Endodermal cell (in vitro differentiated cells): ENCODE measurements around the gene ZNF8. TPM values are rescaled to one million over a fixed set of nuclear protein-coding genes. Genes with fewer than 3 reads are reported as not detected.

Source experiments
- DNase-seq: peaks from one replicate; pipeline ENCODE4 v3.0.0-alpha.2; 2017
- H3K27ac ChIP-seq: 2 replicates; pipeline ENCODE4 v1.5.1; 2013; ENCODE audit warnings: mild to moderate bottlenecking, low read depth, low read length, moderate library complexity
- H3K27me3 ChIP-seq: 2 replicates; pipeline ENCODE4 v1.6.1; 2013; ENCODE audit warnings: mild to moderate bottlenecking, low read length, moderate library complexity; ENCODE audit not compliant: insufficient read depth, control insufficient read depth, poor library complexity, severe bottlenecking
- H3K36me3 ChIP-seq: 2 replicates; pipeline ENCODE4 v1.7.0; 2013; ENCODE audit warnings: mild to moderate bottlenecking, low read length, moderate library complexity; ENCODE audit not compliant: control insufficient read depth, insufficient read depth
- H3K4me1 ChIP-seq: one replicate; pipeline ENCODE4 v1.7.0; 2013; ENCODE audit warnings: low read length; ENCODE audit not compliant: control insufficient read depth, insufficient read depth
- H3K4me3 ChIP-seq: 2 replicates; pipeline ENCODE4 v1.5.1; 2013; ENCODE audit warnings: mild to moderate bottlenecking, low read length, moderate library complexity
- H3K9ac ChIP-seq: 2 replicates; pipeline ENCODE4 v1.6.1; 2013; ENCODE audit warnings: mild to moderate bottlenecking, low read length, moderate library complexity; ENCODE audit not compliant: poor library complexity, severe bottlenecking; ENCODE audit errors: extremely low read depth
- H3K9me3 ChIP-seq: 2 replicates; pipeline ENCODE4 v1.6.1; 2013; ENCODE audit warnings: mild to moderate bottlenecking, low read length, moderate library complexity; ENCODE audit not compliant: control insufficient read depth
- H3K27ac Mint-ChIP-seq: 2 replicates; pipeline ENCODE4 v1.8.0; 2020; ENCODE audit warnings: mixed read lengths
- H3K27me3 Mint-ChIP-seq: 2 replicates; pipeline ENCODE4 v1.8.0; 2021; ENCODE audit warnings: mild to moderate bottlenecking, mixed read lengths; ENCODE audit not compliant: insufficient read depth
- H3K36me3 Mint-ChIP-seq: 2 replicates; pipeline ENCODE4 v1.8.0; 2020; ENCODE audit warnings: low read depth, mixed read lengths
- H3K4me1 Mint-ChIP-seq: 2 replicates; pipeline ENCODE4 v1.8.0; 2020; ENCODE audit warnings: mixed read lengths
- H3K4me3 Mint-ChIP-seq: 2 replicates; pipeline ENCODE4 v1.8.0; 2020; ENCODE audit warnings: mild to moderate bottlenecking, moderate library complexity, mixed read lengths
- H3K9me3 Mint-ChIP-seq: 2 replicates; pipeline ENCODE4 v1.8.0; 2020; ENCODE audit warnings: mild to moderate bottlenecking, mixed read lengths
- WGBS, 2 experiments: methylation state at CpG; one replicate each; pipeline versions ENCODE4 v1.1.5 to v1.1.7; 2013; ENCODE audit warnings: missing lambda C conversion rate in 2 of 2, mixed read lengths in 1 of 2; ENCODE audit not compliant: insufficient coverage in 1 of 2, insufficient read length in 1 of 2; 5-methylcytosine and 5-hydroxymethylcytosine counted together
- total RNA-seq, 2 donors: library from RNA; stranded (reverse); fragmentation: NEBNext Ultra II Directional in 1 of 2; extraction: Animal tissue kit (Norgen Biotek cat#: 25700) in 1 of 2; gene quantifications; 2 replicates in 1 of 2; 3 replicates in 1 of 2; pipeline ENCODE4 v1.2.1, GENCODE V29; 2021
- TF ChIP-seq, protein P1 (sequence below): fragments of 200-600 bp; sonication (generic); conservative IDR thresholded peaks from 2 replicates; pipeline ENCODE4 v1.5.0; 2021; ENCODE audit warnings: antibody characterized with exemption, mild to moderate bottlenecking

Gene ZNF8
- total RNA-seq, 2 donors from 2014 or later = 14.4 to 16.1 TPM

GRCh38 chr19:58334691-58335249, 56.0 kb downstream of the ZNF8 start:
- no peak overlapping the region for H3K4me3 ChIP-seq
- Mint-ChIP-seq H3K27ac (no peak overlapping the region), H3K9me3 (peaks cover 18% of the 10 kb centered on the region), H3K4me1 (peaks cover 13% of the 10 kb centered on the region), H3K27me3 (no peaks in the 10 kb centered on the region), H3K36me3 (peaks cover 52% of the 10 kb centered on the region), H3K4me3 (no peak overlapping the region)
- no peak overlapping the region for H3K9ac ChIP-seq
- peaks cover 51% of the 10 kb centered on the region for H3K36me3 ChIP-seq
- H3K27ac ChIP-seq = no peak overlapping the region
- TF ChIP-seq, protein P1, sequence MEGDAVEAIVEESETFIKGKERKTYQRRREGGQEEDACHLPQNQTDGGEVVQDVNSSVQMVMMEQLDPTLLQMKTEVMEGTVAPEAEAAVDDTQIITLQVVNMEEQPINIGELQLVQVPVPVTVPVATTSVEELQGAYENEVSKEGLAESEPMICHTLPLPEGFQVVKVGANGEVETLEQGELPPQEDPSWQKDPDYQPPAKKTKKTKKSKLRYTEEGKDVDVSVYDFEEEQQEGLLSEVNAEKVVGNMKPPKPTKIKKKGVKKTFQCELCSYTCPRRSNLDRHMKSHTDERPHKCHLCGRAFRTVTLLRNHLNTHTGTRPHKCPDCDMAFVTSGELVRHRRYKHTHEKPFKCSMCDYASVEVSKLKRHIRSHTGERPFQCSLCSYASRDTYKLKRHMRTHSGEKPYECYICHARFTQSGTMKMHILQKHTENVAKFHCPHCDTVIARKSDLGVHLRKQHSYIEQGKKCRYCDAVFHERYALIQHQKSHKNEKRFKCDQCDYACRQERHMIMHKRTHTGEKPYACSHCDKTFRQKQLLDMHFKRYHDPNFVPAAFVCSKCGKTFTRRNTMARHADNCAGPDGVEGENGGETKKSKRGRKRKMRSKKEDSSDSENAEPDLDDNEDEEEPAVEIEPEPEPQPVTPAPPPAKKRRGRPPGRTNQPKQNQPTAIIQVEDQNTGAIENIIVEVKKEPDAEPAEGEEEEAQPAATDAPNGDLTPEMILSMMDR = no peak
- H3K4me1 ChIP-seq = peaks cover 4% of the 10 kb centered on the region
- DNase-seq = no peak
- no peaks in the 10 kb centered on the region for H3K27me3 ChIP-seq
- no peaks in the 10 kb centered on the region for H3K9me3 ChIP-seq
- 93 to 97% methylated on average over 13 to 19 of the region's 19 CpGs for WGBS, 2 experiments

- Histone ChIP-seq H3K27me3 (no peaks in the 10 kb centered on the region), H3K27ac (no peak overlapping the region), H3K4me1 (peaks cover 3% of the 10 kb centered on the region), H3K9me3 (no peaks in the 10 kb centered on the region), H3K9ac (no peak overlapping the region), H3K36me3 (peaks cover 52% of the 10 kb centered on the region), H3K4me3 (no peak overlapping the region)
- H3K27me3 Mint-ChIP-seq = no peaks in the 10 kb centered on the region
- H3K4me3 Mint-ChIP-seq = no peak overlapping the region
- TF ChIP-seq, protein P1 = no peak
- 94 to 100% methylated on average over 1 to 3 of the region's 3 CpGs for WGBS, 2 experiments
- no peak for DNase-seq
- peaks cover 9% of the 10 kb centered on the region for H3K4me1 Mint-ChIP-seq
- H3K36me3 Mint-ChIP-seq = peaks cover 57% of the 10 kb centered on the region
- H3K27ac Mint-ChIP-seq = no peak overlapping the region
- H3K9me3 Mint-ChIP-seq = peaks cover 20% of the 10 kb centered on the region
These were observed 56.9 kb downstream of the ZNF8 start for GRCh38 chr19:58335630-58336029.

GRCh38 chr19:58336216-58336615, 57.5 kb downstream of the ZNF8 start:
- TF ChIP-seq, protein P1 = no peak
- Histone ChIP-seq H3K36me3 (peaks cover 54% of the 10 kb centered on the region), H3K27ac (no peak overlapping the region), H3K9ac (no peak overlapping the region), H3K4me3 (no peak overlapping the region), H3K27me3 (no peaks in the 10 kb centered on the region), H3K4me1 (no peaks in the 10 kb centered on the region), H3K9me3 (no peaks in the 10 kb centered on the region)
- Mint-ChIP-seq H3K9me3 (peaks cover 20% of the 10 kb centered on the region), H3K4me3 (no peak overlapping the region), H3K4me1 (peaks cover 6% of the 10 kb centered on the region), H3K27me3 (no peaks in the 10 kb centered on the region), H3K36me3 (peaks cover 61% of the 10 kb centered on the region), H3K27ac (no peak overlapping the region)
- WGBS, 2 experiments = 97 to 100% methylated on average over 1 of the region's 1 CpG
- no peak for DNase-seq
